Activated CD8-positive, alpha-beta T cell treated with anti-CD3 and anti-CD28 coated beads, Interleukin-2, amount 10 ng/mL, durations not matched to agents 7 days and 5 days (primary cell): ENCODE data around the gene CRKL. TPM values are rescaled to one million over a fixed set of nuclear protein-coding genes. Genes with fewer than 3 reads are reported as not detected.
"Not testable (repeated sequence)": the region's sequence is repeated elsewhere in the genome, so short reads cannot be mapped to it uniquely, and the experiment has no call there.

Experiments
- ATAC-seq: fragments of 150-1000 bp; cut with Tn5 transposase; one replicate; pipeline ENCODE4 v1.10.0; 2021; ENCODE audit warnings: moderate library complexity
- CTCF ChIA-PET: fragments of 350-600 bp; sonication (Branson Sonifier 250); formaldehyde crosslinking; loops from one replicate; lab custom pipeline; 2021; ENCODE audit warnings: antibody characterized with exemption; lab: Charles Lee
- POLR2A ChIA-PET: fragments of 350-600 bp; sonication (Branson Sonifier 250); formaldehyde crosslinking; loops from one replicate; lab custom pipeline; 2021; ENCODE audit warnings: antibody characterized with exemption; lab: Charles Lee
- DNase-seq: peaks from one replicate; pipeline ENCODE4 v3.0.0-alpha.2; 2020
- H3K27ac Mint-ChIP-seq: one replicate; pipeline ENCODE4 v1.8.0; 2021; ENCODE audit warnings: mild to moderate bottlenecking, mixed read lengths
- H3K27me3 Mint-ChIP-seq: one replicate; pipeline ENCODE4 v1.8.0; 2021; ENCODE audit warnings: low read depth, mixed read lengths
- H3K36me3 Mint-ChIP-seq: one replicate; pipeline ENCODE4 v1.8.0; 2021; ENCODE audit warnings: low read depth, mixed read lengths
- H3K4me1 Mint-ChIP-seq: one replicate; pipeline ENCODE4 v1.8.0; 2021; ENCODE audit warnings: low read depth, mixed read lengths
- H3K4me3 Mint-ChIP-seq: one replicate; pipeline ENCODE4 v1.8.0; 2021; ENCODE audit warnings: mild to moderate bottlenecking, mixed read lengths
- H3K9me3 Mint-ChIP-seq: one replicate; pipeline ENCODE4 v1.8.0; 2022; ENCODE audit warnings: mixed read lengths; ENCODE audit not compliant: insufficient read depth
- total RNA-seq, 2 experiments: library from RNA; stranded (reverse); gene quantifications; one replicate each; pipeline ENCODE4 v1.2.3, GENCODE V29; 2021

CRKL gene
- total RNA-seq, 2 experiments from 2014 or later, result 87.0 to 87.4 TPM

DNA sequence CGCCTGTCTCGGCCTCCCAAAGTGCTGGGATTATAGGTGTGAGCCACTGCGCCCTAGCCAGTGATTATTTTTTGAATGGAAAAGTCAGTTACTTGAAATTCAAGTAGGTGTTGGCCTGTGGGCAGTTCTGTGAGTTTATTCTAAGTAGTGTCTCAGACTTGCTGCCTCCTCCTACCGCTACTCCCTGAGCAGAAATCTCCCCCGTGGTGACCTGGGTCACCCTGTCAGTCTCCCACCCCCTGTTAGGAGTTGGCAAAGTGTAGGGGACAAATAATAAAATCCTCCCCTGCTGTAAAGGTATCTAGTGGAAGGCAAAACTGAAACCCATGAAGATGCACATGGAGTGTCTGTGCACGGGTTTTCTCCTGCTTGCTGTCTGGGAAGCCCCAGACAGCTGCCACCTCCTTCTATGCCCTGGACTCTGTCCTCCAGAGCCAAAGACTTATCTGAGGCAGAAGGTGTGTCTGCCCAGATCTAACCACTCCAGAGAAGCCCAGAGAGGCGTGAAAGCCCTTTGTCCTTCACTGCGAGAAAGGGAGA, 32.1 kb upstream of the CRKL start:
- DNase-seq, result no peak
- ChIA-PET CTCF (interaction anchor here (0.9 to 1.7 kb wide), 6 partner anchors 32 to 102 kb away, joined by 3 to 6 read pairs (median 4); partner anchors contain the start of gene CRKL), POLR2A (no interaction called here)
- Mint-ChIP-seq H3K27ac (peak overlapping the region; percentile 19), H3K9me3 (no peaks in the 10 kb centered on the region), H3K36me3 (peaks cover 47% of the 10 kb centered on the region), H3K4me3 (no peak overlapping the region), H3K27me3 (no peaks in the 10 kb centered on the region), H3K4me1 (no peaks in the 10 kb centered on the region)
- no peak for ATAC-seq

GRCh38 chr22:20885557-20886323, 31.5 kb upstream of the CRKL start:
- CTCF ChIA-PET, result interaction anchor here (0.7 to 1.7 kb wide), 12 partner anchors 11 to 102 kb away, joined by 3 to 6 read pairs (median 4); partner anchors contain the start of gene CRKL

DNA sequence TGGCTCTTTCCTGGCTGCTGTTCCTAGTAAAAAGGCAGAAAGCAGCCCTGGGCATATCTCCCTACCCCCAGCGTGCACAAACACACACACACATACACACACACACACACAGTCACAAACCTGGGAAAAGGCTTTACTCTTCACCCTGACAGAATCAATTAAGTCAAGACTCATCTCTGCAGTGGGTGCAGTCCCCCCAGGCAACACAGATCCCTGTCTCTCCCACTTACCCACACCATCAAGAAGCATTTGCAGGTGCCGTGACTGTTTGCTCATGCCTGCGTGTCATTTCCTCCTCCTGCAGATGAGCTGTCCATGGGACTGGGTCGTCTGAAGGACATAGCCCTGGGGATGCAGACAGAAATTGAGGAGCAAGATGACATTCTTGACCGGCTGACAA, 29.8 kb upstream of the CRKL start:
- H3K4me1 Mint-ChIP-seq, result no peaks in the 10 kb centered on the region
- H3K27me3 Mint-ChIP-seq, result no peaks in the 10 kb centered on the region
- ATAC-seq, result no peak
- DNase-seq, result no peak
- peaks cover 41% of the 10 kb centered on the region for H3K36me3 Mint-ChIP-seq
- H3K27ac Mint-ChIP-seq, result no peak overlapping the region
- ChIA-PET CTCF (no interaction called here), POLR2A (no interaction called here)
- no peaks in the 10 kb centered on the region for H3K9me3 Mint-ChIP-seq
- H3K4me3 Mint-ChIP-seq, result no peak overlapping the region

More at GRCh38 chr22:20885557-20886323, 31.5 kb upstream of the CRKL start:
- Mint-ChIP-seq H3K9me3 (no peaks in the 10 kb centered on the region), H3K27ac (peak overlapping the region; percentile 19), H3K36me3 (peaks cover 46% of the 10 kb centered on the region), H3K4me1 (no peaks in the 10 kb centered on the region), H3K27me3 (no peaks in the 10 kb centered on the region), H3K4me3 (no peak overlapping the region)
- ATAC-seq (peak; percentile 78), DNase-seq (peak; percentile 53)
- POLR2A ChIA-PET, result no interaction called here

- Mint-ChIP-seq H3K27ac (no peak overlapping the region), H3K4me1 (no peaks in the 10 kb centered on the region), H3K4me3 (no peak overlapping the region), H3K36me3 (peaks cover 31% of the 10 kb centered on the region), H3K9me3 (no peaks in the 10 kb centered on the region), H3K27me3 (no peaks in the 10 kb centered on the region)
- POLR2A ChIA-PET, result no interaction called here
- ATAC-seq, result no peak
- CTCF ChIA-PET, result no interaction called here
- DNase-seq, result no peak
Measured at GRCh38 chr22:20889025-20889704, 28.0 kb upstream of the CRKL start.

GRCh38 chr22:20889904-20890540, 27.2 kb upstream of the CRKL start:
- ATAC-seq (no peak), DNase-seq (no peak)
- no peak overlapping the region for H3K4me3 Mint-ChIP-seq
- peaks cover 25% of the 10 kb centered on the region for H3K36me3 Mint-ChIP-seq
- ChIA-PET POLR2A (no interaction called here), CTCF (no interaction called here)
- no peaks in the 10 kb centered on the region for H3K4me1 Mint-ChIP-seq
- H3K9me3 Mint-ChIP-seq, result no peaks in the 10 kb centered on the region
- H3K27ac Mint-ChIP-seq, result no peak overlapping the region
- H3K27me3 Mint-ChIP-seq, result peaks cover 2% of the 10 kb centered on the region

GRCh38 chr22:20890975-20891374, 26.2 kb upstream of the CRKL start:
- Mint-ChIP-seq H3K9me3 (no peaks in the 10 kb centered on the region), H3K36me3 (peaks cover 23% of the 10 kb centered on the region), H3K4me1 (no peaks in the 10 kb centered on the region), H3K4me3 (no peak overlapping the region), H3K27ac (no peak overlapping the region), H3K27me3 (peaks cover 5% of the 10 kb centered on the region)
- ATAC-seq, result no peak
- CTCF ChIA-PET, result interaction anchor here (1.5 kb wide), 1 partner anchor 43 kb away, joined by 3 read pairs; no protein-coding TSS in a partner anchor
- no peak for DNase-seq
- POLR2A ChIA-PET, result interaction anchor here (1.3 kb wide), 1 partner anchor 9 kb away, joined by 3 read pairs; no protein-coding TSS in a partner anchor

DNA sequence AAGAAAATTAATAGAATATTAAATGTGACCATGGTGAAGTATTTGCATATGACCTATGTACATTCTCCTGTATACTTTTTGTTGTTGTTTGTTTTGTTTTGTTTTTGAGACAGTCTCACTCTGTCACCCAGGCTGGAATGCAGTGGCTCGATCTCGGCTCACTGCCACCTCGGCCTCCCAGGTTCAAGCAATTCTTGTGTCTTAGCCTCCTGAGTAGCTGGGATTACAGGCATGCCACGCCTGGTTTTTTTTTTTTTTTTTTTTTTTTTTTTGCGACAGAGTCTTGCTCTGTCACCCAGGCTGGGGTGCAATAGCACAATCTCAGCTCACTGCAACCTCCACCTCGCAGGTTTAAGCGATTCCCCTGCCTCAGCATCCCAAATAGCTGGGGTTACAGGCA, 19.5 kb upstream of the CRKL start:
- H3K27ac Mint-ChIP-seq, H3K27me3 Mint-ChIP-seq, H3K36me3 Mint-ChIP-seq, DNase-seq, H3K4me1 Mint-ChIP-seq, POLR2A ChIA-PET, CTCF ChIA-PET, ATAC-seq, H3K4me3 Mint-ChIP-seq, H3K9me3 Mint-ChIP-seq: not testable (repeated sequence)

GRCh38 chr22:20899827-20900423, 17.3 kb upstream of the CRKL start:
- peaks cover 6% of the 10 kb centered on the region for H3K4me1 Mint-ChIP-seq
- H3K27ac Mint-ChIP-seq, result no peak overlapping the region
- ChIA-PET CTCF (no interaction called here), POLR2A (interaction anchor here (1.2 kb wide), 1 partner anchor 8 kb away, joined by 3 read pairs; no protein-coding TSS in a partner anchor)
- ATAC-seq (no peak), DNase-seq (no peak)
- H3K27me3 Mint-ChIP-seq, result peaks cover 6% of the 10 kb centered on the region
- no peak overlapping the region for H3K4me3 Mint-ChIP-seq
- H3K9me3 Mint-ChIP-seq, result no peaks in the 10 kb centered on the region
- no peaks in the 10 kb centered on the region for H3K36me3 Mint-ChIP-seq

GRCh38 chr22:20901093-20902033, 15.8 kb upstream of the CRKL start:
- H3K4me1 Mint-ChIP-seq, H3K36me3 Mint-ChIP-seq, H3K4me3 Mint-ChIP-seq, H3K27ac Mint-ChIP-seq, ATAC-seq, DNase-seq, H3K9me3 Mint-ChIP-seq: not testable (repeated sequence)
- CTCF ChIA-PET, result interaction anchor here (1.4 kb wide), 1 partner anchor 16 kb away, joined by 3 read pairs; the partner anchor contains the start of gene CRKL
- H3K27me3 Mint-ChIP-seq, result peaks cover 11% of the 10 kb centered on the region
- POLR2A ChIA-PET, result interaction anchor here (1.2 kb wide), 1 partner anchor 10 kb away, joined by 3 read pairs; no protein-coding TSS in a partner anchor

DNA sequence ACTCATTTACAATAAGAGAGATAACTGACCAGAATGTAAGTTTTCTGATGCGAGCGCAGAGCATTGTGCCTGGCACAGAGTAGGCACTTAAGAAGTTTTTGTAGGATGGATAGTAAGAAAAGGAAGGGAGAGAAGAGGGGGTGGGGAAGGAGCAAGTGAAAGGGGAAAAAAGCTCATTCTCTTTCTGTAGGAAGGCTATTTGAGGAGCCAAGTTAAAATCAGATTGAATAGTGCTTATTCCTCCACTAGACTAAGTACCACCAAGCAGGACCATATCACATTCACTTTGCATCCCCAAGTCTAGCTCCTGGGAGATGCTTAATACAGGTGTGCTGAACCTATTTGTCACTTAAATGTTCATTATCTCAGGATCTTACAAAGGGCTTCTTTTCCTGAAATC, 14.1 kb upstream of the CRKL start:
- H3K4me3 Mint-ChIP-seq, result no peak overlapping the region
- no peaks in the 10 kb centered on the region for H3K36me3 Mint-ChIP-seq
- POLR2A ChIA-PET, result no interaction called here
- DNase-seq, result no peak
- CTCF ChIA-PET, result no interaction called here
- no peaks in the 10 kb centered on the region for H3K9me3 Mint-ChIP-seq
- peaks cover 6% of the 10 kb centered on the region for H3K4me1 Mint-ChIP-seq
- no peak overlapping the region for H3K27ac Mint-ChIP-seq
- no peak for ATAC-seq
- H3K27me3 Mint-ChIP-seq, result peaks cover 16% of the 10 kb centered on the region
